ENCODE data around the gene C2CD4A. TPM values are rescaled to one million over a fixed set of nuclear protein-coding genes. Genes with fewer than 3 reads are reported as not detected.

The C2CD4A gene
- total RNA-seq, 1 experiment from 2014 or later = not detected

DNA sequence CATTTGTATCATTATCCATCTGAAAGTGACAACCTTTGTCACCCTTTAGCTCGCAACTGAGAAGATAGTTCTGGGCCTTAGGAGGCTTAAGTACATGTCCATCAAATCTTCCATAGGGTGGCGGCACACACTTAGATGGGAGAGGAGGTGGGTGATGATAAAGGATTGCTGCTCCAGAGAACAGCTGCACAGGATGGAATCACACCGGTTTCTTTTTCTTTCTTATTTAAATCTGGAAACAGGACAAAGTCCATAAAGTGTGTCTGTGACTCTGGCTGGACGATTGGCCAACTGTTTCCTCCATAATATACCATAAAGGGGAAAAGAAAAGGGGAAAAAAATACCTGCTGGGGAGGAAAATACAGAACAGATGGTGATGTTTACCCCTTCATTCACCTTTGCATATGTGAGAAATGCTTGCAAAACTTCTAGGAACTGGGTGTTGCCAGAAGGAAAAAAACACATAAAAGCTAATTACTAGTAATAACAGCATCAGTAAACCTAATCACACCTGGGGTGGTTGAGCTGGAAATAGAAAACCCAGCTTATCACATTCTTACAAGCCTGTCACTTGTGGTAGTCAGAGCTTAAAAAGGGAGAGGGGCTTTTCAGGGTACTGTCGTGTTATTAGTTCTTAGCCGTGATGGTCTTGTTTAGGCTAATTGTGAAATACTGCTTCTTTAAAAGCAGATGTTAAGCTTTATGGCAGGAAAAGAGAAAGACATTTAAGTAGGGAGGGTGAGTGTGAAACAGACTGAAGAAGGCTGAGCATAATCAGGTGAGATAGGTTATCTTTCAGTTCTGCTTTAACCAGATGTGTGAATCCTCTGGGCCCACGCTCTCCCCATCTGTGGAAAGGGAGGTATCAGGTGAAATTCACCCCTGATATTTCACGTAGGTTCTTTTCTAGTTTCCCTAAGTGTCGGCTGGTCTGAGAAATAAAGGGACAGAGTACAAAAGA, 16.7 kb downstream of the C2CD4A start:
- Histone ChIP-seq H3K27ac (ENCODE audit: low read length) (no peak overlapping the region), H3K9me3 (ENCODE audit: low read length) (no peaks in the 10 kb centered on the region), H3K4me3 (ENCODE audit: low read length) (no peak overlapping the region), H3K36me3 (ENCODE audit: insufficient read depth, low read length) (no peaks in the 10 kb centered on the region), H4K20me1 (ENCODE audit: insufficient read depth, low read depth, low read length) (no peaks in the 10 kb centered on the region), H3K9ac (ENCODE audit: low read length) (no peak overlapping the region), H3K79me2 (ENCODE audit: low read length) (no peaks in the 10 kb centered on the region), H3K4me2 (ENCODE audit: low read depth, low read length, poor library complexity, severe bottlenecking) (no peak overlapping the region), H2AFZ (ENCODE audit: low read length) (no peak overlapping the region), H3K27me3 (ENCODE audit: low read length) (no peaks in the 10 kb centered on the region), H3K9me2 (replicated peaks; ENCODE audit: insufficient read depth, low read length) (no peaks in the 10 kb centered on the region), H3K4me1 (ENCODE audit: low read length) (no peaks in the 10 kb centered on the region)
- DNase-seq = no peak

GRCh38 chr15:62085740-62086139, 19.0 kb downstream of the C2CD4A start:
- Histone ChIP-seq H3K4me3 (ENCODE audit: low read length) (no peak overlapping the region), H4K20me1 (ENCODE audit: insufficient read depth, low read depth, low read length) (no peaks in the 10 kb centered on the region), H3K27ac (ENCODE audit: low read length) (no peak overlapping the region), H3K4me2 (ENCODE audit: low read depth, low read length, poor library complexity, severe bottlenecking) (no peak overlapping the region), H3K9me3 (ENCODE audit: low read length) (no peaks in the 10 kb centered on the region), H3K27me3 (ENCODE audit: low read length) (no peaks in the 10 kb centered on the region), H2AFZ (ENCODE audit: low read length) (no peak overlapping the region), H3K9me2 (replicated peaks; ENCODE audit: insufficient read depth, low read length) (no peaks in the 10 kb centered on the region), H3K79me2 (ENCODE audit: low read length) (no peaks in the 10 kb centered on the region), H3K9ac (ENCODE audit: low read length) (no peak overlapping the region), H3K36me3 (ENCODE audit: insufficient read depth, low read length) (no peaks in the 10 kb centered on the region), H3K4me1 (ENCODE audit: low read length) (no peaks in the 10 kb centered on the region)
- no peak for DNase-seq

- no peaks in the 10 kb centered on the region for H3K36me3 ChIP-seq (ENCODE audit: insufficient read depth, low read length)
- H4K20me1 ChIP-seq (ENCODE audit: insufficient read depth, low read depth, low read length) = no peaks in the 10 kb centered on the region
- no peak overlapping the region for H2AFZ ChIP-seq (ENCODE audit: low read length)
- no peaks in the 10 kb centered on the region for H3K9me2 ChIP-seq (replicated peaks; ENCODE audit: insufficient read depth, low read length)
- no peak overlapping the region for H3K27ac ChIP-seq (ENCODE audit: low read length)
- no peaks in the 10 kb centered on the region for H3K9me3 ChIP-seq (ENCODE audit: low read length)
- no peaks in the 10 kb centered on the region for H3K4me1 ChIP-seq (ENCODE audit: low read length)
- no peak for DNase-seq
- no peak overlapping the region for H3K9ac ChIP-seq (ENCODE audit: low read length)
- H3K4me2 ChIP-seq (ENCODE audit: low read depth, low read length, poor library complexity, severe bottlenecking) = no peak overlapping the region
- H3K79me2 ChIP-seq (ENCODE audit: low read length) = no peaks in the 10 kb centered on the region
- no peak overlapping the region for H3K4me3 ChIP-seq (ENCODE audit: low read length)
- no peaks in the 10 kb centered on the region for H3K27me3 ChIP-seq (ENCODE audit: low read length)
Observed at GRCh38 chr15:62087671-62088352, 21.0 kb downstream of the C2CD4A start.

GRCh38 chr15:62088353-62088693, 21.5 kb downstream of the C2CD4A start:
- Histone ChIP-seq H3K4me3 (ENCODE audit: low read length) (no peak overlapping the region), H3K9me3 (ENCODE audit: low read length) (no peaks in the 10 kb centered on the region), H3K36me3 (ENCODE audit: insufficient read depth, low read length) (no peaks in the 10 kb centered on the region), H3K9ac (ENCODE audit: low read length) (no peak overlapping the region), H3K4me2 (ENCODE audit: low read depth, low read length, poor library complexity, severe bottlenecking) (no peak overlapping the region), H4K20me1 (ENCODE audit: insufficient read depth, low read depth, low read length) (no peaks in the 10 kb centered on the region), H3K9me2 (replicated peaks; ENCODE audit: insufficient read depth, low read length) (no peaks in the 10 kb centered on the region), H3K4me1 (ENCODE audit: low read length) (no peaks in the 10 kb centered on the region), H3K27me3 (ENCODE audit: low read length) (no peaks in the 10 kb centered on the region), H3K79me2 (ENCODE audit: low read length) (no peaks in the 10 kb centered on the region), H2AFZ (ENCODE audit: low read length) (no peak overlapping the region), H3K27ac (ENCODE audit: low read length) (no peak overlapping the region)
- DNase-seq = no peak

DNA sequence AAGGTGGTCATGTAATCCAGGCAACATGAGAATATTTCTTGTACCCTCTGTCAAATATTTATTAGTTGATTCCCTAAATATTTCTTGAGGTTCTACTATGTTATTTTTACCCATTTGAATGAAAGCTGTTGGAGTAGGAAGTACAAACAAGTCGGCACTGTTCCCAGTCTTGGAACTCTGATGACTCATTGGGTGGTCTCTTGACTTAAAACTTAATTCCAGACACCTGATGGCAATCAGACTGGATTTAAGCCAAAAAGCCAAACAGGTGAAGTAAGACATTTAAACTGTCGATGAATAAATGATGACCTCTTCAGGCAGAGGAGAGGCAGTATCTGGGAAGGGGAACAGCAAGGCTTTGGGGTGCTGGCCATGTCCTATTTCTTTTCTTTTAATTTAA, 22.8 kb downstream of the C2CD4A start:
- H3K36me3 ChIP-seq (ENCODE audit: insufficient read depth, low read length) = no peaks in the 10 kb centered on the region
- no peak for DNase-seq
- no peaks in the 10 kb centered on the region for H3K9me3 ChIP-seq (ENCODE audit: low read length)
- H3K27ac ChIP-seq (ENCODE audit: low read length) = no peak overlapping the region
- no peaks in the 10 kb centered on the region for H3K79me2 ChIP-seq (ENCODE audit: low read length)
- no peak overlapping the region for H2AFZ ChIP-seq (ENCODE audit: low read length)
- H3K9me2 ChIP-seq (replicated peaks; ENCODE audit: insufficient read depth, low read length) = no peaks in the 10 kb centered on the region
- H3K4me2 ChIP-seq (ENCODE audit: low read depth, low read length, poor library complexity, severe bottlenecking) = no peak overlapping the region
- H3K4me3 ChIP-seq (ENCODE audit: low read length) = no peak overlapping the region
- no peaks in the 10 kb centered on the region for H3K27me3 ChIP-seq (ENCODE audit: low read length)
- no peaks in the 10 kb centered on the region for H3K4me1 ChIP-seq (ENCODE audit: low read length)
- H4K20me1 ChIP-seq (ENCODE audit: insufficient read depth, low read depth, low read length) = no peaks in the 10 kb centered on the region
- H3K9ac ChIP-seq (ENCODE audit: low read length) = no peak overlapping the region

GRCh38 chr15:62090988-62091387, 24.2 kb downstream of the C2CD4A start:
- no peak for DNase-seq
- no peak overlapping the region for H2AFZ ChIP-seq (ENCODE audit: low read length)

DNA sequence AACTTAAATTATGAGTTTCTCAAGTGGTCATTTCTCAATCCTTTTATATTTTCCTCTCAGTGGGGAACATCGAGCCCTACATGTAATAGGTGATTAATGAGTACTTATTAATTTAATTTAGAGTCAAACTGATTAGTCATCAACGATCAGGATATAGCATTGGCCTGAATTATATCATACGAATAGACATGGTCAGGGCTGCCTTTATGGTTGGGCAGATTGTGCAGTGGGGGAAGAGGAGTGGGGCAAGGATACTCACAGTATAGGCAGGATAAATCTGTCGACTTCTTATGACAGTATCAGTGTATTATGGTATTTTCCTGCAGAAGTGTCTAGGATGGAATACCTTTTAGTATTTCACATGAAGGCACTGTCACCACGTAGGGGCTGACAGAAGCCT, 27.0 kb downstream of the C2CD4A start:
- Histone ChIP-seq H3K27ac (ENCODE audit: low read length) (no peak overlapping the region), H3K9me2 (replicated peaks; ENCODE audit: insufficient read depth, low read length) (no peaks in the 10 kb centered on the region), H4K20me1 (ENCODE audit: insufficient read depth, low read depth, low read length) (no peaks in the 10 kb centered on the region), H2AFZ (ENCODE audit: low read length) (no peak overlapping the region), H3K9me3 (ENCODE audit: low read length) (no peaks in the 10 kb centered on the region), H3K9ac (ENCODE audit: low read length) (no peak overlapping the region), H3K4me2 (ENCODE audit: low read depth, low read length, poor library complexity, severe bottlenecking) (no peak overlapping the region), H3K4me1 (ENCODE audit: low read length) (no peaks in the 10 kb centered on the region), H3K36me3 (ENCODE audit: insufficient read depth, low read length) (no peaks in the 10 kb centered on the region), H3K27me3 (ENCODE audit: low read length) (no peaks in the 10 kb centered on the region), H3K79me2 (ENCODE audit: low read length) (no peaks in the 10 kb centered on the region), H3K4me3 (ENCODE audit: low read length) (no peak overlapping the region)
- no peak for DNase-seq

More at GRCh38 chr15:62090988-62091387, 24.2 kb downstream of the C2CD4A start:
- H3K9me2 ChIP-seq (replicated peaks; ENCODE audit: insufficient read depth, low read length) = no peaks in the 10 kb centered on the region
- no peaks in the 10 kb centered on the region for H4K20me1 ChIP-seq (ENCODE audit: insufficient read depth, low read depth, low read length)
- H3K79me2 ChIP-seq (ENCODE audit: low read length) = no peaks in the 10 kb centered on the region
- no peak overlapping the region for H3K4me3 ChIP-seq (ENCODE audit: low read length)
- H3K27me3 ChIP-seq (ENCODE audit: low read length) = no peaks in the 10 kb centered on the region
- H3K9ac ChIP-seq (ENCODE audit: low read length) = no peak overlapping the region
- H3K27ac ChIP-seq (ENCODE audit: low read length) = no peak overlapping the region
- no peak overlapping the region for H3K4me2 ChIP-seq (ENCODE audit: low read depth, low read length, poor library complexity, severe bottlenecking)
- H3K9me3 ChIP-seq (ENCODE audit: low read length) = no peaks in the 10 kb centered on the region
- no peaks in the 10 kb centered on the region for H3K36me3 ChIP-seq (ENCODE audit: insufficient read depth, low read length)
- H3K4me1 ChIP-seq (ENCODE audit: low read length) = no peaks in the 10 kb centered on the region

DNA sequence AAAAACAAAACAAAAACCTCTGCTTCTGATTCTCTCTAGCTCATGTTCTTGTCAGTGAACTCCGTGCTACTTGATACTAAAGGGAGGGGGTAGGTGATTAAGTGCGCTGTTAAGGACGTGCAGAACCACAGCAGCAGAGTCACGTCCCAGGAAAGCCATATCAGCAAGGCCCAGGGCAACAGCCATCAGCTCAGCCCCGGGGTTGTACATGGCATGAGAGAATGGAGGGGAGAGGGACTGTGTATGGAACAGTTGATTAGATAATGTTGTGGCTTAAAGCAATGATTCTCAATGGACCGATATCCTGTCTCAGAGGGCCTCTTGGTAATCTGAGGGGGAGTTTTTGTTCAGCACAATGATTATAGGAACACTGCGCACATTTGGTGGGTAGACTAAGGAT, 27.6 kb downstream of the C2CD4A start:
- Histone ChIP-seq H3K9ac (ENCODE audit: low read length) (no peak overlapping the region), H3K4me1 (ENCODE audit: low read length) (no peaks in the 10 kb centered on the region), H3K4me3 (ENCODE audit: low read length) (no peak overlapping the region), H4K20me1 (ENCODE audit: insufficient read depth, low read depth, low read length) (no peaks in the 10 kb centered on the region), H3K27me3 (ENCODE audit: low read length) (no peaks in the 10 kb centered on the region), H3K27ac (ENCODE audit: low read length) (no peak overlapping the region), H3K9me3 (ENCODE audit: low read length) (no peaks in the 10 kb centered on the region), H3K9me2 (replicated peaks; ENCODE audit: insufficient read depth, low read length) (no peaks in the 10 kb centered on the region), H3K79me2 (ENCODE audit: low read length) (no peaks in the 10 kb centered on the region), H3K4me2 (ENCODE audit: low read depth, low read length, poor library complexity, severe bottlenecking) (no peak overlapping the region), H2AFZ (ENCODE audit: low read length) (no peak overlapping the region), H3K36me3 (ENCODE audit: insufficient read depth, low read length) (no peaks in the 10 kb centered on the region)
- DNase-seq = no peak

Data from Karpas-422 (cell line).